HepG2 (cell line): ENCODE data around the gene TGDS. TPM values are rescaled to one million over a fixed set of nuclear protein-coding genes. Genes with fewer than 3 reads are reported as not detected.

Experiments
- ATAC-seq: fragments of 200-7000 bp; cut with Tn5 transposase; 3 replicates; pipeline ENCODE4 v1.9.1; 2020; ENCODE audit warnings: mild to moderate bottlenecking, moderate library complexity
- BruUV-seq: library from RNA; stranded (reverse); fragments of 400-500 nt; replicated peaks from 2 replicates; lab custom pipeline; 2021; lab: Mats Ljungman, UMichigan
- CTCF ChIA-PET: fragments of 300-600 bp; formaldehyde crosslinking; extraction: SDS; loops from one replicate; lab custom pipeline; 2021; ENCODE audit warnings: low total read pairs, inconsistent platforms, low intra/inter-chr PET ratio; lab: Yijun Ruan, JAX
- POLR2A ChIA-PET: fragments of 350-600 bp; sonication (Branson Sonifier 250); formaldehyde crosslinking; loops from one replicate; lab custom pipeline; 2020; ENCODE audit warnings: antibody characterized with exemption, inconsistent platforms; lab: Yijun Ruan, JAX
- DNase-seq: peaks from one replicate; pipeline ENCODE4 v3.0.0-alpha.2; 2015; ENCODE audit warnings: low spot score
- FAIRE-seq: peaks from 3 replicates; lab custom pipeline; 2011; peaks lifted over from hg19 to GRCh38; lab: Jason Lieb, UNC
- H2AFZ ChIP-seq: one replicate; pipeline ENCODE4 v1.6.1; 2011; ENCODE audit warnings: low read length, inconsistent platforms
- H3K27ac ChIP-seq: fragments of 300-600 bp; 3 replicates; pipeline ENCODE4 v1.8.0; 2011; ENCODE audit warnings: mixed run types, mild to moderate bottlenecking, mixed read lengths, low read length, inconsistent platforms; ENCODE audit not compliant: insufficient read depth; ENCODE audit errors: extremely low read length
- H3K27me3 ChIP-seq, 2 experiments: fragments of 200-600 bp in 1 of 2; 2 replicates in 1 of 2; 3 replicates in 1 of 2; pipeline versions ENCODE4 v1.6.0 to v1.8.0; 2011; ENCODE audit warnings: low read length in 2 of 2, mild to moderate bottlenecking in 2 of 2, moderate library complexity in 2 of 2, inconsistent platforms in 1 of 2; ENCODE audit not compliant: insufficient read depth in 2 of 2, control insufficient read depth in 1 of 2
- H3K36me3 ChIP-seq, 2 experiments: fragments of 200-600 bp in 1 of 2; replicated peaks in 1 of 2; 2 replicates in 1 of 2; 3 replicates in 1 of 2; pipeline versions ENCODE4 v1.5.1 to v1.8.0; 2011; ENCODE audit warnings: low read length in 2 of 2, inconsistent platforms in 1 of 2; ENCODE audit not compliant: insufficient read depth in 2 of 2, control insufficient read depth in 1 of 2
- H3K4me1 ChIP-seq: 2 replicates; pipeline ENCODE4 v1.5.1; 2012; ENCODE audit warnings: low read length, inconsistent platforms; ENCODE audit not compliant: insufficient read depth
- H3K4me2 ChIP-seq: 2 replicates; pipeline ENCODE4 v1.6.0; 2011; ENCODE audit warnings: low read depth, low read length, inconsistent platforms
- H3K4me3 ChIP-seq, 3 experiments: fragments of 200-600 bp in 1 of 3; sonication (generic), shearing (Covaris generic) in 1 of 3; replicated peaks in 1 of 3; 2 replicates each; pipeline ENCODE4 v1.5.1; 2011 to 2016; ENCODE audit warnings: low read length in 3 of 3, inconsistent platforms in 2 of 3, low read depth in 2 of 3, mild to moderate bottlenecking in 2 of 3, control low read depth in 1 of 3, mixed read lengths in 1 of 3; ENCODE audit not compliant: insufficient read depth in 1 of 3
- H3K79me2 ChIP-seq: one replicate; pipeline ENCODE4 v1.6.1; 2011; ENCODE audit warnings: low read length, inconsistent platforms; ENCODE audit not compliant: insufficient read depth
- H3K9ac ChIP-seq: 2 replicates; pipeline ENCODE4 v1.6.0; 2011; ENCODE audit warnings: mild to moderate bottlenecking, low read depth, low read length, inconsistent platforms; ENCODE audit not compliant: insufficient read depth
- H3K9me3 ChIP-seq: 2 replicates; pipeline ENCODE4 v1.5.1; 2012; ENCODE audit warnings: mild to moderate bottlenecking, low read length
- H4K20me1 ChIP-seq: 2 replicates; pipeline ENCODE4 v1.6.0; 2011; ENCODE audit warnings: inconsistent platforms, mild to moderate bottlenecking, low read length, moderate library complexity; ENCODE audit not compliant: insufficient read depth
- RAD51 ChIP-seq: fragments of 450-650 bp; IDR thresholded peaks from 2 replicates; pipeline ENCODE4 v1.6.1; 2016; ENCODE audit warnings: borderline replicate concordance
- TOPORS ChIP-seq: sonication (generic); formaldehyde crosslinking; IDR thresholded peaks from 2 replicates; pipeline ENCODE4 v1.8.0; 2023; ENCODE audit warnings: mild to moderate bottlenecking, missing genetic modification reagents
- ZNF282 ChIP-seq: fragments of 450-650 bp; IDR thresholded peaks from 2 replicates; pipeline ENCODE4 v1.6.1; 2018; ENCODE audit not compliant: partially characterized antibody
- ZNF343 ChIP-seq: sonication (generic); formaldehyde crosslinking; IDR thresholded peaks from 2 replicates; pipeline ENCODE4 v1.4.0; 2020; ENCODE audit warnings: mild to moderate bottlenecking, missing genetic modification reagents
- WGBS: methylation state at CpG from one replicate; pipeline ENCODE4 v1.1.6; 2017; ENCODE audit warnings: low lambda C conversion rate; 5-methylcytosine and 5-hydroxymethylcytosine counted together
- in situ Hi-C: cut with HindIII; loops from 2 replicates; pipeline ENCODE4 v1.10.0; 2017; ENCODE audit warnings: low pct_unique_long_range_greater_than_20kb; ENCODE audit not compliant: extremely low pct_ligation_motif_present
- intact Hi-C: fragments of 100-400 bp; cut with micrococcal nuclease; formaldehyde crosslinking; loops from one replicate; pipeline ENCODE4 v1.10.0; 2022; ENCODE audit not compliant: unreplicated experiment
- polyA plus RNA-seq, 8 experiments: library from polyadenylated mRNA; depleted of rRNA in 3 of 8; stranded (reverse) in 7 of 8; unstranded in 1 of 8; fragments of >200 nt; fragmentation: Illumina TruSeq in 4 of 8; extraction: Trizol in 4 of 8; gene quantifications; 2 replicates each; pipeline versions ENCODE4 v1.2.1 to v1.2.3, GENCODE V29; 2011 to 2016; ENCODE audit warnings: low read depth in 4 of 8, missing spikeins in 1 of 8, mixed read lengths in 1 of 8; ENCODE audit not compliant: insufficient read depth in 1 of 8
- total RNA-seq, 5 experiments: library from RNA; depleted of rRNA; stranded (reverse); fragments of >200 nt; fragmentation: Illumina TruSeq; extraction: Trizol; gene quantifications; 2 replicates each; pipeline ENCODE4 v1.2.3, GENCODE V29; 2016; ENCODE audit warnings: low read depth in 1 of 5
- TF ChIP-seq, protein P1 (sequence below): sonication (generic); formaldehyde crosslinking; IDR thresholded peaks from 2 replicates; pipeline ENCODE4 v1.4.0; 2020; ENCODE audit warnings: missing genetic modification reagents, borderline replicate concordance
- TF ChIP-seq, protein P2 (sequence below): sonication (generic); formaldehyde crosslinking; IDR thresholded peaks from 2 replicates; pipeline ENCODE4 v1.4.0; 2020; ENCODE audit warnings: mild to moderate bottlenecking, missing genetic modification reagents, borderline replicate concordance
- TF ChIP-seq, protein P3 (sequence below): sonication (generic); formaldehyde crosslinking; IDR thresholded peaks from 2 replicates; pipeline ENCODE4 v1.4.0; 2020; ENCODE audit warnings: missing genetic modification reagents, mild to moderate bottlenecking, borderline replicate concordance

The TGDS gene
- total and polyA plus RNA-seq, 2 of the 13 experiments (the other 11 are each of a cell fraction or from before 2014, with no cell fraction given) = 15.5 to 17.9 TPM

DNA sequence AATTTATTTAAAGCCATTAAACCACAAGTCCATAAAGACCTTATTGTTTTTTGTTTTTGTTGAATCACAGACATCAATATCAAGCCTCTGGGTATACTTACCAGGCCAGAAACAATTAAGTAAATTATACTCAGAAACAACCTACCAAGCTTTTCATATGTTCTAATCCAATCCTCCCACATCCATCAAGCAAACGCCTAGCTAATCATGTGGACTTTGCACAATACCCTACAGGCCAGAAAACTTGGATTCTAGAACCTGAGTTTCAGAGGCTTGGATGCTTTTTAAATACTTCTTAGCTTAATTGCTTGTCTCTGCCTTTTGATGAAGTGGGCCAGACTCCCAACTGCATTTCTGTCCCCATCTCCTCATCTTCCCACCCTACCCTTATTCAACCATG is 39.9 kb downstream of the TGDS start:
- 0% methylated on average over 1 of the region's 1 CpG for WGBS
- Histone ChIP-seq H3K9ac (no peak overlapping the region), H3K4me2 (no peak overlapping the region)

DNA sequence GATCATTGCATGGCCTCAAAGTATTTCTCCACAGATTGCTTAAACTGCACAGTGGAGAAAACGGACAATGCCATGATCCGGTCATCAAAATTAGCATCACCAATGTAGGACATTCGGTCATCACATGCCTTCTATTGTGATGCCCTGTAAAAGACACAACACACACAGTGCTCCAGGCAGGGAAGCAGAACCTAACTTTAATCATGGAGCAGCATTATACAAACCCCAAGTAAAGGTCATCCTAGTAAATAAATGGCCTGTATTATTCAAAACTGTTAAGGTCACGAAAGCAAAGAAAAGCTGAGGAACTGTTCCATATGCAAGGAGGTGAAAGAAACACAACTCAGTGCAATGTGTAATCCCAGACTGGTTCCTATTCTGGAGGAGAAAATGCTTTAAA is 42.2 kb downstream of the TGDS start:
- no peak overlapping the region for H3K4me2 ChIP-seq
- H4K20me1 ChIP-seq = no peaks in the 10 kb centered on the region
- intact Hi-C loops (no loop called here), in situ Hi-C loops (no loop called here)
- CTCF ChIA-PET = no interaction called here
- H3K36me3 ChIP-seq = no peaks in the 10 kb centered on the region
- H3K9ac ChIP-seq = no peak overlapping the region
- H3K4me3 ChIP-seq = no peak overlapping the region
- H3K27ac ChIP-seq = no peak overlapping the region
- DNase-seq (no peak), ATAC-seq (no peak), FAIRE-seq (no peak)
- POLR2A ChIA-PET = no interaction called here
- peaks cover 24% of the 10 kb centered on the region for H3K4me1 ChIP-seq
- BruUV-seq = no TSS peak
- WGBS = 66% methylated on average over 4 of the region's 4 CpGs
- no peak overlapping the region for H2AFZ ChIP-seq
- H3K9me3 ChIP-seq = no peaks in the 10 kb centered on the region
- no peak for TF ChIP-seq ZNF343 (CRISPR knock-in tag)
- TF ChIP-seq, protein P1, sequence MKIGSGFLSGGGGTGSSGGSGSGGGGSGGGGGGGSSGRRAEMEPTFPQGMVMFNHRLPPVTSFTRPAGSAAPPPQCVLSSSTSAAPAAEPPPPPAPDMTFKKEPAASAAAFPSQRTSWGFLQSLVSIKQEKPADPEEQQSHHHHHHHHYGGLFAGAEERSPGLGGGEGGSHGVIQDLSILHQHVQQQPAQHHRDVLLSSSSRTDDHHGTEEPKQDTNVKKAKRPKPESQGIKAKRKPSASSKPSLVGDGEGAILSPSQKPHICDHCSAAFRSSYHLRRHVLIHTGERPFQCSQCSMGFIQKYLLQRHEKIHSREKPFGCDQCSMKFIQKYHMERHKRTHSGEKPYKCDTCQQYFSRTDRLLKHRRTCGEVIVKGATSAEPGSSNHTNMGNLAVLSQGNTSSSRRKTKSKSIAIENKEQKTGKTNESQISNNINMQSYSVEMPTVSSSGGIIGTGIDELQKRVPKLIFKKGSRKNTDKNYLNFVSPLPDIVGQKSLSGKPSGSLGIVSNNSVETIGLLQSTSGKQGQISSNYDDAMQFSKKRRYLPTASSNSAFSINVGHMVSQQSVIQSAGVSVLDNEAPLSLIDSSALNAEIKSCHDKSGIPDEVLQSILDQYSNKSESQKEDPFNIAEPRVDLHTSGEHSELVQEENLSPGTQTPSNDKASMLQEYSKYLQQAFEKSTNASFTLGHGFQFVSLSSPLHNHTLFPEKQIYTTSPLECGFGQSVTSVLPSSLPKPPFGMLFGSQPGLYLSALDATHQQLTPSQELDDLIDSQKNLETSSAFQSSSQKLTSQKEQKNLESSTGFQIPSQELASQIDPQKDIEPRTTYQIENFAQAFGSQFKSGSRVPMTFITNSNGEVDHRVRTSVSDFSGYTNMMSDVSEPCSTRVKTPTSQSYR (CRISPR knock-in tag) = no peak
- TF ChIP-seq, protein P2, sequence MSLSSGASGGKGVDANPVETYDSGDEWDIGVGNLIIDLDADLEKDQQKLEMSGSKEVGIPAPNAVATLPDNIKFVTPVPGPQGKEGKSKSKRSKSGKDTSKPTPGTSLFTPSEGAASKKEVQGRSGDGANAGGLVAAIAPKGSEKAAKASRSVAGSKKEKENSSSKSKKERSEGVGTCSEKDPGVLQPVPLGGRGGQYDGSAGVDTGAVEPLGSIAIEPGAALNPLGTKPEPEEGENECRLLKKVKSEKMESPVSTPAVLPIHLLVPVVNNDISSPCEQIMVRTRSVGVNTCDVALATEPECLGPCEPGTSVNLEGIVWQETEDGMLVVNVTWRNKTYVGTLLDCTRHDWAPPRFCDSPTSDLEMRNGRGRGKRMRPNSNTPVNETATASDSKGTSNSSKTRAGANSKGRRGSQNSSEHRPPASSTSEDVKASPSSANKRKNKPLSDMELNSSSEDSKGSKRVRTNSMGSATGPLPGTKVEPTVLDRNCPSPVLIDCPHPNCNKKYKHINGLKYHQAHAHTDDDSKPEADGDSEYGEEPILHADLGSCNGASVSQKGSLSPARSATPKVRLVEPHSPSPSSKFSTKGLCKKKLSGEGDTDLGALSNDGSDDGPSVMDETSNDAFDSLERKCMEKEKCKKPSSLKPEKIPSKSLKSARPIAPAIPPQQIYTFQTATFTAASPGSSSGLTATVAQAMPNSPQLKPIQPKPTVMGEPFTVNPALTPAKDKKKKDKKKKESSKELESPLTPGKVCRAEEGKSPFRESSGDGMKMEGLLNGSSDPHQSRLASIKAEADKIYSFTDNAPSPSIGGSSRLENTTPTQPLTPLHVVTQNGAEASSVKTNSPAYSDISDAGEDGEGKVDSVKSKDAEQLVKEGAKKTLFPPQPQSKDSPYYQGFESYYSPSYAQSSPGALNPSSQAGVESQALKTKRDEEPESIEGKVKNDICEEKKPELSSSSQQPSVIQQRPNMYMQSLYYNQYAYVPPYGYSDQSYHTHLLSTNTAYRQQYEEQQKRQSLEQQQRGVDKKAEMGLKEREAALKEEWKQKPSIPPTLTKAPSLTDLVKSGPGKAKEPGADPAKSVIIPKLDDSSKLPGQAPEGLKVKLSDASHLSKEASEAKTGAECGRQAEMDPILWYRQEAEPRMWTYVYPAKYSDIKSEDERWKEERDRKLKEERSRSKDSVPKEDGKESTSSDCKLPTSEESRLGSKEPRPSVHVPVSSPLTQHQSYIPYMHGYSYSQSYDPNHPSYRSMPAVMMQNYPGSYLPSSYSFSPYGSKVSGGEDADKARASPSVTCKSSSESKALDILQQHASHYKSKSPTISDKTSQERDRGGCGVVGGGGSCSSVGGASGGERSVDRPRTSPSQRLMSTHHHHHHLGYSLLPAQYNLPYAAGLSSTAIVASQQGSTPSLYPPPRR = no peak
- TF ChIP-seq RAD51 = no peak
- TF ChIP-seq, protein P3, sequence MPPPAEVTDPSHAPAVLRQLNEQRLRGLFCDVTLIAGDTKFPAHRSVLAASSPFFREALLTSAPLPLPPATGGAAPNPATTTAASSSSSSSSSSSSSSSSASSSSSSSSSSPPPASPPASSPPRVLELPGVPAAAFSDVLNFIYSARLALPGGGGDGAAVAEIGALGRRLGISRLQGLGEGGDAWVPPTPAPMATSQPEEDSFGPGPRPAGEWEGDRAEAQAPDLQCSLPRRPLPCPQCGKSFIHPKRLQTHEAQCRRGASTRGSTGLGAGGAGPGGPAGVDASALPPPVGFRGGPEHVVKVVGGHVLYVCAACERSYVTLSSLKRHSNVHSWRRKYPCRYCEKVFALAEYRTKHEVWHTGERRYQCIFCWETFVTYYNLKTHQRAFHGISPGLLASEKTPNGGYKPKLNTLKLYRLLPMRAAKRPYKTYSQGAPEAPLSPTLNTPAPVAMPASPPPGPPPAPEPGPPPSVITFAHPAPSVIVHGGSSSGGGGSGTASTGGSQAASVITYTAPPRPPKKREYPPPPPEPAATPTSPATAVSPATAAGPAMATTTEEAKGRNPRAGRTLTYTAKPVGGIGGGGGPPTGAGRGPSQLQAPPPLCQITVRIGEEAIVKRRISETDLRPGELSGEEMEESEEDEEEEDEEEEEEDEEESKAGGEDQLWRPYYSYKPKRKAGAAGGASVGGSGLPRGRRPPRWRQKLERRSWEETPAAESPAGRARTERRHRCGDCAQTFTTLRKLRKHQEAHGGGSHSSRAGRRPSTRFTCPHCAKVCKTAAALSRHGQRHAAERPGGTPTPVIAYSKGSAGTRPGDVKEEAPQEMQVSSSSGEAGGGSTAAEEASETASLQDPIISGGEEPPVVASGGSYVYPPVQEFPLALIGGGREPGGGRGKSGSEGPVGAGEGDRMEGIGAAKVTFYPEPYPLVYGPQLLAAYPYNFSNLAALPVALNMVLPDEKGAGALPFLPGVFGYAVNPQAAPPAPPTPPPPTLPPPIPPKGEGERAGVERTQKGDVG (CRISPR knock-in tag) = no peak
- no peaks in the 10 kb centered on the region for H3K27me3 ChIP-seq
- H3K79me2 ChIP-seq = no peaks in the 10 kb centered on the region

More for the DNA sequence above, 39.9 kb downstream of the TGDS start:
- Histone ChIP-seq H3K27ac (no peak overlapping the region), H3K27me3 (no peaks in the 10 kb centered on the region), H3K4me3 (no peak overlapping the region), H3K4me1 (peaks cover 14% of the 10 kb centered on the region), H3K79me2 (no peaks in the 10 kb centered on the region), H4K20me1 (no peaks in the 10 kb centered on the region), H3K9me3 (no peaks in the 10 kb centered on the region), H3K36me3 (no peaks in the 10 kb centered on the region), H2AFZ (no peak overlapping the region)
- POLR2A ChIA-PET = no interaction called here
- FAIRE-seq (no peak), ATAC-seq (no peak), DNase-seq (no peak)
- CTCF ChIA-PET = no interaction called here
- in situ Hi-C loops (no loop called here), intact Hi-C loops (no loop called here)
- no TSS peak for BruUV-seq
- TF ChIP-seq TOPORS (CRISPR knock-in tag) (no peak), ZNF282 (no peak)
